ENCODE data around the gene MEOX2.

GRCh38 chr7:15618275-15618674 is 68.2 kb downstream of the MEOX2 start:
- no peak for TF ChIP-seq POLR2AphosphoS5 (IDR thresholded peaks at IDR 0.05; ENCODE audit: low read depth, low read length)
- TF ChIP-seq POLR2A (IDR thresholded peaks at IDR 0.05; ENCODE audit: low read depth, low read length), result no peak
- TF ChIP-seq TAF1 (IDR thresholded peaks at IDR 0.05; ENCODE audit: low read depth, low read length), result no peak
- TF ChIP-seq SPI1 (IDR thresholded peaks at IDR 0.05; ENCODE audit: low read depth, low read length), result no peak

Measured in GM12891 (cell line).